Astrocyte of the spinal cord (primary cell): ENCODE measurements around the gene RABEPK.

Experiments used
- DNase-seq: peaks from one replicate; pipeline ENCODE4 v3.0.0; 2011; ENCODE audit warnings: low read depth, low spot score
- H3K4me3 ChIP-seq: 2 replicates; pipeline ENCODE4 v1.5.1; 2011; ENCODE audit warnings: low read depth, mild to moderate bottlenecking, low read length, moderate library complexity
- CTCF ChIP-seq: IDR thresholded peaks from 2 replicates; pipeline ENCODE4 v1.5.1; 2012; ENCODE audit warnings: low read depth, mild to moderate bottlenecking, low read length, inconsistent platforms
- in situ Hi-C: cut with HindIII; loops from 2 replicates; pipeline ENCODE4 v1.10.0; 2017; ENCODE audit warnings: low sequenced_read_pairs

Gene RABEPK

GRCh38 chr9:125268394-125269013 is 68.2 kb downstream of the RABEPK start:
- H3K4me3 ChIP-seq: no peak overlapping the region
- in situ Hi-C loops: no loop called here
- DNase-seq: no peak
- no peak for TF ChIP-seq CTCF

- H3K4me3 ChIP-seq: no peak overlapping the region
- TF ChIP-seq CTCF: no peak
- in situ Hi-C loops: no loop called here
- DNase-seq: no peak
Observed at GRCh38 chr9:125269014-125269397, 68.7 kb downstream of the RABEPK start.

- H3K4me3 ChIP-seq: no peak overlapping the region
- DNase-seq: no peak
- TF ChIP-seq CTCF: no peak
- in situ Hi-C loops: no loop called here
Observed at GRCh38 chr9:125271081-125271480, 70.7 kb downstream of the RABEPK start.

GRCh38 chr9:125272697-125273096 is 72.4 kb downstream of the RABEPK start:
- no peak for TF ChIP-seq CTCF
- H3K4me3 ChIP-seq: no peak overlapping the region
- in situ Hi-C loops: no loop called here
- DNase-seq: no peak

- in situ Hi-C loops: no loop called here
- no peak for TF ChIP-seq CTCF
- no peak overlapping the region for H3K4me3 ChIP-seq
- DNase-seq: no peak
Observed at GRCh38 chr9:125276771-125277170, 76.4 kb downstream of the RABEPK start.

- TF ChIP-seq CTCF: no peak
- in situ Hi-C loops: no loop called here
- no peak for DNase-seq
- H3K4me3 ChIP-seq: no peak overlapping the region
Observed at GRCh38 chr9:125277411-125277810, 77.1 kb downstream of the RABEPK start.

- no peak overlapping the region for H3K4me3 ChIP-seq
- no peak for DNase-seq
- in situ Hi-C loops: no loop called here
- no peak for TF ChIP-seq CTCF
Observed at GRCh38 chr9:125280945-125281344, 80.6 kb downstream of the RABEPK start.
